Ishikawa (cell line): ENCODE measurements around the gene CADM1.

Experiments used
- CEBPB ChIP-seq: IDR thresholded peaks from 2 replicates; pipeline ENCODE4 v1.6.1; 2012
- CREB1 ChIP-seq: IDR thresholded peaks from 2 replicates; pipeline ENCODE4 v1.6.1; 2012; ENCODE audit warnings: low read depth
- EGR1 ChIP-seq: IDR thresholded peaks from 2 replicates; pipeline ENCODE4 v1.6.1; 2012
- EP300 ChIP-seq: IDR thresholded peaks from 2 replicates; pipeline ENCODE4 v1.6.1; 2012; ENCODE audit warnings: borderline replicate concordance
- FOXM1 ChIP-seq: IDR thresholded peaks from 2 replicates; pipeline ENCODE4 v1.6.1; 2012; ENCODE audit warnings: low read depth, borderline replicate concordance
- NFIC ChIP-seq: IDR thresholded peaks from 2 replicates; pipeline ENCODE4 v1.6.1; 2012
- RAD21 ChIP-seq: IDR thresholded peaks from 2 replicates; pipeline ENCODE4 v1.6.1; 2012; ENCODE audit warnings: low read depth
- TAF1 ChIP-seq: IDR thresholded peaks from 2 replicates; pipeline ENCODE4 v1.6.1; 2012; ENCODE audit warnings: low read depth, mild to moderate bottlenecking
- TCF12 ChIP-seq: IDR thresholded peaks from 2 replicates; pipeline ENCODE4 v1.6.1; 2012; ENCODE audit warnings: low read depth
- TEAD4 ChIP-seq: IDR thresholded peaks from 2 replicates; pipeline ENCODE4 v1.6.1; 2012
- YY1 ChIP-seq: IDR thresholded peaks from 2 replicates; pipeline ENCODE4 v1.6.1; 2012; ENCODE audit warnings: low read depth
- ZBTB7A ChIP-seq: IDR thresholded peaks from 2 replicates; pipeline ENCODE4 v1.6.1; 2012; ENCODE audit warnings: low read depth
- TF ChIP-seq, protein P1 (sequence below): IDR thresholded peaks from 2 replicates; pipeline ENCODE4 v1.6.1; 2012; ENCODE audit warnings: low read depth, mild to moderate bottlenecking
- TF ChIP-seq, protein P2 (sequence below): IDR thresholded peaks from 2 replicates; pipeline ENCODE4 v1.6.1; 2012
- TF ChIP-seq, protein P3 (sequence below): IDR thresholded peaks from 2 replicates; pipeline ENCODE4 v1.6.1; 2012

Gene CADM1

DNA sequence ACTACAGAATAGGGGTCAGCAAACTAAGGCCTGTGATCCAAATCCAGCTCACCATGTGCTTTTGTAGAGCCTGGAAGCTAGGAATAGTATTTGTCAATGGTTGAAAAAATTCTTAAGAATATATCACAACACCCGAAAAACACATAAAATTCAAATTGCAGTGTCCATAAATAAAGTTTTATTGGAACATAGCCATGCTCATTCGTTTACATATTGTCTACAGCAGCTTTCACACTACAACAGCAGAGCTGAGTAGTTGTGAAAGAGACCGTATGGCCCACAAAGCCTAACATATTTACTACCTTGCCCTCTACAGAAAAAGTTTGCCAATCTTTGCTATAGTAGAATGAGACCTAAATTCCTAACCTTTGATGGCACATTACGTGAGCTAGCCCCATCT is 125.7 kb downstream of the CADM1 start:
- TF ChIP-seq ZBTB7A (no peak), TEAD4 (no peak), EGR1 (no peak), EP300 (no peak), FOXM1 (no peak), TCF12 (no peak), RAD21 (no peak), TAF1 (no peak), CEBPB (no peak)
- TF ChIP-seq, protein P1, sequence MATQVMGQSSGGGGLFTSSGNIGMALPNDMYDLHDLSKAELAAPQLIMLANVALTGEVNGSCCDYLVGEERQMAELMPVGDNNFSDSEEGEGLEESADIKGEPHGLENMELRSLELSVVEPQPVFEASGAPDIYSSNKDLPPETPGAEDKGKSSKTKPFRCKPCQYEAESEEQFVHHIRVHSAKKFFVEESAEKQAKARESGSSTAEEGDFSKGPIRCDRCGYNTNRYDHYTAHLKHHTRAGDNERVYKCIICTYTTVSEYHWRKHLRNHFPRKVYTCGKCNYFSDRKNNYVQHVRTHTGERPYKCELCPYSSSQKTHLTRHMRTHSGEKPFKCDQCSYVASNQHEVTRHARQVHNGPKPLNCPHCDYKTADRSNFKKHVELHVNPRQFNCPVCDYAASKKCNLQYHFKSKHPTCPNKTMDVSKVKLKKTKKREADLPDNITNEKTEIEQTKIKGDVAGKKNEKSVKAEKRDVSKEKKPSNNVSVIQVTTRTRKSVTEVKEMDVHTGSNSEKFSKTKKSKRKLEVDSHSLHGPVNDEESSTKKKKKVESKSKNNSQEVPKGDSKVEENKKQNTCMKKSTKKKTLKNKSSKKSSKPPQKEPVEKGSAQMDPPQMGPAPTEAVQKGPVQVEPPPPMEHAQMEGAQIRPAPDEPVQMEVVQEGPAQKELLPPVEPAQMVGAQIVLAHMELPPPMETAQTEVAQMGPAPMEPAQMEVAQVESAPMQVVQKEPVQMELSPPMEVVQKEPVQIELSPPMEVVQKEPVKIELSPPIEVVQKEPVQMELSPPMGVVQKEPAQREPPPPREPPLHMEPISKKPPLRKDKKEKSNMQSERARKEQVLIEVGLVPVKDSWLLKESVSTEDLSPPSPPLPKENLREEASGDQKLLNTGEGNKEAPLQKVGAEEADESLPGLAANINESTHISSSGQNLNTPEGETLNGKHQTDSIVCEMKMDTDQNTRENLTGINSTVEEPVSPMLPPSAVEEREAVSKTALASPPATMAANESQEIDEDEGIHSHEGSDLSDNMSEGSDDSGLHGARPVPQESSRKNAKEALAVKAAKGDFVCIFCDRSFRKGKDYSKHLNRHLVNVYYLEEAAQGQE = no peak
- TF ChIP-seq, protein P2, sequence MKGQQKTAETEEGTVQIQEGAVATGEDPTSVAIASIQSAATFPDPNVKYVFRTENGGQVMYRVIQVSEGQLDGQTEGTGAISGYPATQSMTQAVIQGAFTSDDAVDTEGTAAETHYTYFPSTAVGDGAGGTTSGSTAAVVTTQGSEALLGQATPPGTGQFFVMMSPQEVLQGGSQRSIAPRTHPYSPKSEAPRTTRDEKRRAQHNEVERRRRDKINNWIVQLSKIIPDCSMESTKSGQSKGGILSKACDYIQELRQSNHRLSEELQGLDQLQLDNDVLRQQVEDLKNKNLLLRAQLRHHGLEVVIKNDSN = no peak

DNA sequence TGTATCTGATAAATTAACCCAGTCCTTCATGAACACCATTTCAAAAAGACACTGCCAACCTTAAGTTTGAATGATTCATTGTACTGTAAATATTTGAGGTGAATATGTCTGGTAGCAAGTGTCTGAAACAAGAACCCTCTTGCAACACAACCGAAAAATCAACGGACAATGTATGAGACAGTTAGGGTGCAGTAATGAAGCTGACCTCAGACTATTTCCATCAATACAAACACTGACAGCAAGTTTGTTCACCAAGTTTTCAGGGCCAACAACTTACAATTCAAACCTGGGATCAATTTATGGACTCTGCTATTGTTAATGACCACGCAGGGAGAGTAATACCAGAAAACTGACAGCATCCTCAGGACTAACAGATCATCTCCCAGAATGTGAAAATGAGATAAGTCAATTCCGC is 126.3 kb downstream of the CADM1 start:
- TF ChIP-seq NFIC (no peak), TCF12 (no peak), EGR1 (no peak), TAF1 (no peak), CEBPB (no peak), ZBTB7A (no peak), RAD21 (no peak), FOXM1 (no peak), TEAD4 (no peak)
- TF ChIP-seq, protein P2 = no peak
- TF ChIP-seq, protein P3, sequence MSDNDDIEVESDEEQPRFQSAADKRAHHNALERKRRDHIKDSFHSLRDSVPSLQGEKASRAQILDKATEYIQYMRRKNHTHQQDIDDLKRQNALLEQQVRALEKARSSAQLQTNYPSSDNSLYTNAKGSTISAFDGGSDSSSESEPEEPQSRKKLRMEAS = no peak

DNA sequence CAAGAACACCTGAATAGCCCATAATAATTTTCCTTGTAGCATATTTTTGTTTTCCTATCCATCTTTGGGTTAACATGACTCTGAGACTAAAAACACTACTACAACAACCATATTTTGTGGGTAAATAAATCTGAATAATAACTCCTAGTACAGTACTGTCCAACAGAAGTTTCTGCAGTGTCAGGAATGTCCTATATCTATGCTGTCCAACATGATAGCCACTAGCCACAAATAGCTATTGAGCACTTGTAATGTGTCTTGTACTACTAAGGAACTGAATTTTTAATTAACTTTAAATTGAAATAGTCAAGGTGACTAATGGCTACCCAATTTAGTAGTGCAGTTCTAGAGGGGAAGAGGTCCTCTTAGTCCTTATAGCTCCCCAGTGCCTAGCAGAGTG is 135.6 kb downstream of the CADM1 start:
- no peak for TF ChIP-seq TAF1
- TF ChIP-seq CEBPB = no peak
- TF ChIP-seq, protein P2 = no peak
- TF ChIP-seq RAD21 = no peak
- TF ChIP-seq CREB1 = no peak
- TF ChIP-seq TCF12 = no peak
- TF ChIP-seq, protein P3 = no peak
- no peak for TF ChIP-seq NFIC
- TF ChIP-seq, protein P1 = no peak
- no peak for TF ChIP-seq EGR1
- no peak for TF ChIP-seq FOXM1
- no peak for TF ChIP-seq YY1
- no peak for TF ChIP-seq TEAD4
- TF ChIP-seq ZBTB7A = no peak
- TF ChIP-seq EP300 = no peak

DNA sequence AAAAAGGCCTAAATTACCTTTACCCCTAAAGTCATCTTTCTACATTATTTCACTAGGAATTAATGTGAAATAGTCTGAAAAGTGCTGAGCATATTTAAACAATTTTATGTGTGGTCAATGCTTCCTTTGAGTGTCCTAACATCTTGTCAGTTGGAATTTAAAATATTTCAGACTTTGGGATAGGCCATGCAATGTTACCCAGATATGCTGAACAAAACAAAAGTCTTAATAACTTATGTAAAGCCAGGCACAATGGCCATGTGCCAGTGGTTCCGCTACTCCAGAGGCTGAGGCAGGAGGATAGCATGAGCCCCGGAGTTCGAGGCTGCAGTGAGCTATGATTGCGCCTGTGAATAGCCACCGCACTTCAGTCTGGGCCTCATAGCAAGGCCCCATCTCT is 137.4 kb downstream of the CADM1 start:
- TF ChIP-seq CEBPB = no peak

DNA sequence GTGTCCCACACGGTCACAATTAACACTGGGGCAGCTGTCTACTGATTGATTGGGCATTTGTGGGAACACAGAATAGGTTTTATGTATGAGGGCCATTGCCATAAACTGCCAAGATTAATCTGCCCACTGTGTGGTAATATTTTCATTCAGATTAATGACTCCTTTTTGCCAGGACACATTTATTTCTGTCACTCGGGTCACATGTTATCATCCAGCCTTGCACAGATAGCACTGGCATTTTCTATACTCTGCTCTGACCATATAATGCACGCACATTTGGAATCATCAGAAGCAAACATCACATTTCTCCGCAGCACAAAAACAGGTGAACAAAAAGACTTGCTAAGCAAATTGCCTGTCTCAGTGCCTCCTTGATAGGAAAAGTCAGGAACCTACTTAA is 138.3 kb downstream of the CADM1 start:
- TF ChIP-seq EP300 (no peak), TCF12 (no peak), YY1 (no peak), RAD21 (no peak), NFIC (no peak), CEBPB (no peak), CREB1 (no peak), TEAD4 (no peak), TAF1 (no peak), EGR1 (no peak), ZBTB7A (no peak)
- TF ChIP-seq, protein P3 = no peak

DNA sequence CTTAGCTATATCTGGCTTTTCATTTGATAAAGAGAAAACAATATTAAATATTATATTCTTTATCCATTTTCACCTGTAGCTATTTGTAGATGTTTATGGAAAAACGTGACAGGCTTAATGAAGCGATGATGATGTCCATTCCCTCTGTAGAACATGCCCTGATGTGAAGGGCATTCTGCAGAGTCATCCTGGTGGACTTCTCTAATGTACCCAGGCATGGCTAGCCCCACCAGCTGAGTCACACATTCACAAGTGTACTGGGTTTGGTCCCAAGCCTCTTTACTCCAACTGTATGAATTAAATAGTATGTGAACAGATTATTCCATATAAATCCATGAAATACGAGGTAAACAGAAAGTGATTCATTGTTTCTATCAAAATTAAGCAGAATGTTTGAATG is 139.3 kb downstream of the CADM1 start:
- TF ChIP-seq TCF12 (no peak), TAF1 (no peak), EP300 (no peak), FOXM1 (no peak), CEBPB (no peak), RAD21 (no peak), EGR1 (no peak), ZBTB7A (no peak), CREB1 (no peak), NFIC (no peak), TEAD4 (no peak), YY1 (no peak)
- TF ChIP-seq, protein P2 = no peak
- TF ChIP-seq, protein P3 = no peak
- TF ChIP-seq, protein P1 = no peak
